Measurements from ENCODE around the gene F11.
"Not testable (repeated sequence)": the region's sequence is repeated elsewhere in the genome, so short reads cannot be mapped to it uniquely, and the experiment has no call there.

F11 gene

DNA sequence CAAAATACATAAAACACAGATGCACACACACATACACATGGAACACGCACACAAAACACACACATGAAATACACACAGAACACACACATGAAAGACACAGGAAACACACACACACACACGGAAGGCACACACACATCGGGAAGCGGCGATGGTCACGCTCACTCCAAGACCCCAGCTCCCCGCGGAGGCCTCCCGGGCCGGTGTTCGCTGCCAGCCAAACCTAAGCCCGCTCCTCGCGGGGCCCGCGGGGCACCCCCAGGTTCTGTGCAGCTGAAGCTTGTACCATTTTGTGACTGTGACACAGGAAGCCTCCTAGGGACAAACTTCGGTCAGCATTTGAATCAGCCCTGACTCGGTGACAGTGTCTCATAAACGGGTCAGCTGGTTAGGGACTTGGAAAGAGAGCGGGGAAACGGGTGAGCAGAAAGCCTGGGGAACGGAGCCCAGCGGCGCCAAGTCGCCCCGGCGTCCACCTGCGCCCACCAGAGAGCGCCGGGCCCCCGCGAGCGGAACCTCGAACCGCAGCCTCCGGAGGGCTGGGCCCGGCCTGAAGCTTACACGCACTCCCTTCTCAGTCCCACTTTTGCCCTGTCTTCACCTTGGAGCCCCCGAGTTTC, 32.1 kb downstream of the F11 start:
- DNase-seq (ENCODE audit: low read depth): no peak

DNA sequence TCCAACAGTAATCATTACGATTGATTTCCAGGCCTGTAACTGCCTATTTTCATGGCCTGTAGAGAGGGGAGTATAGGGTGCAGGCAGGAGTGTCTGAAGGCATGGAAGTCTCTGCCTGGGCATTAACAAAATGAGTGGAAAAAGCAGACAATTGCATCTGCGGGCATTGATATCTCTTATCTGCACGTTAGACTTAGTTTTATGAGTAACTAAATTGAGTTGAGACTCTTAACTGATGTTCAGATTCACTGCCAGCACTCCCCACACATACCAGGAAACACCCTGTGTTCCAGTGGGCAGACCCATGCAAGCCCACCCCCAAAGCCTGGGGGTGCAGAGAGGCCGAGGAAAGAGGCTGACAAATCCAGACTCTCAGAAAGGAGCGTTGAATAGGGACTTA, 33.3 kb downstream of the F11 start:
- DNase-seq (ENCODE audit: low read depth): no peak

DNA sequence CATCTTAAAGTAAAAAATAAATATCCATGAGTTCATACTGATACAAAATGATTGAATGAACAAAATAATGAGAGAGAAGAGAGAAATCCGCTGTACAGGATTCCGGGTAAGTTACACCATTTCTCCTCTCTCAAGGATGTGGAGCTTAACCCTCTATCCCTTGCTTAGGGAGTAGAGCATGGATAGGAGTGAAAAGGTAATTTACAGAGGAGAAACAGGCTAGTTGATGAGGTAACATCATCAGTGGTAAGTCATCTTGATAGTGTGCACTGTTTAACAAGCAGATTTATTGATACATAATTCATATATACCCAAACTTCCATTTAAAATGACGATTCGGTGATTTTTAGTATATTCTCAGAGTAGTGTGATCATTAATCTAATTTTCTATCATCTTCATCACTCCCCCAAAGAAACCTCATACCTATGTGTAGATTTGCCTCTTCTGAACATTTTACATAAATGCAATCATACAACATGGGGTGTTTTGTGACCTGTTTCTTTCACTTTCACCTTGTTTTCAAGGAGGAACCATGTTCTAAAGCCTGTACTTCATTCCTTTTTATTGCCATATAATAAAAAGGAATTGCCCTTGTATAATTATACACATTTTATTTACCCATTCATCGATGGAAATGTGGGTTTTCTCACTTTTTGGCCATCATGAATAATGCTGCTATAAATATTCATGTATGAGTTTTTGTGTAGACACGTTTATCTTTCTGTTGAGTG, 34.8 kb downstream of the F11 start:
- no peak for DNase-seq (ENCODE audit: low read depth)

DNA sequence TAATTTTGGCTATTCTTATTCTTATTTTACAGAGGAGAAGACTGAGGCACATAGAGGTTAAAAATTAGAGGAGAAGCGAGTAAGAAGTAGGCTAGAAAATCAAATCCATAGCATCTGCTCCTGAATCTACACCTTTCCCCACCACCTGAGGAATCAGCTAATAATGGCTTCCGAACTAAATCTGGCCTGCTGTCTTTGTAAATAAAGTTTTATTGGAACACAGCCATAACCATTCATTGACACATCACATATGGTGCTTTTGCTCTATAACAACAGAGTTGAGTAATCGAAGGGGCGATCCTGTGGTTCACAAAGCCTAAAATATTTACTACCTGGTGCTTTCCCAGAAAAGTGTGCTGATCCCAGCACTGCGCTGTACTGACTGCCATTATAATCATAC, 38.2 kb downstream of the F11 start:
- DNase-seq (ENCODE audit: low read depth): no peak

DNA sequence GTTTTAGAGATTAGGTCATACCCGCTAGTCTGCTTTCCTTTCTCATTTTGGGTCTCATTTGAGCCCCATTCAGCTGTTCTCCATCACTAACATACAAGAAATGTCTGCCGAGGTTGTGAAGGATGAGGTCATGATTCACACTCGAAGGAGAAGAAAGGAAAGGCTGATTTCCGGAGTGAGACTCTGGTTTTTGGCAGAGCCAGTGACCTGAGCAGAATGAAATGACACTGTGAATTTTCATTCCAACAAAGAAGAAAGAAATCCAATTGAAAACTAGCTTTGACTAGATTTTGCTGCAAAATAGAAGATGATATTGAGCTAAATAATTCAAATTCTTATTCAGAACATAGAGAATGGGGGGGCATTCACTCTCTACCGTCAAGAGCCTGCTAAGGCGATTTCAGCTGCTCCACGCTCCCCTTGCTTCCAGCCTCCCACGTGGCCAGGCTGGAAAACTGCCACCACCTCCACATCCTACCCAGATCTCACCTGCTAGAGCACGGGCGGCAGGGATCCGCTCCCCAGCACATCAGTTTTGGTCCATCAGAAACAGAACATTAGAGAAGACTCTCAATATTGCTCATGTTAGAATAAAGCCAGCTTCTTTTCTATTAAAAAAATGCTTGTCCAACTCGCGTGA, 39.0 kb downstream of the F11 start:
- DNase-seq (ENCODE audit: low read depth): no peak

DNA sequence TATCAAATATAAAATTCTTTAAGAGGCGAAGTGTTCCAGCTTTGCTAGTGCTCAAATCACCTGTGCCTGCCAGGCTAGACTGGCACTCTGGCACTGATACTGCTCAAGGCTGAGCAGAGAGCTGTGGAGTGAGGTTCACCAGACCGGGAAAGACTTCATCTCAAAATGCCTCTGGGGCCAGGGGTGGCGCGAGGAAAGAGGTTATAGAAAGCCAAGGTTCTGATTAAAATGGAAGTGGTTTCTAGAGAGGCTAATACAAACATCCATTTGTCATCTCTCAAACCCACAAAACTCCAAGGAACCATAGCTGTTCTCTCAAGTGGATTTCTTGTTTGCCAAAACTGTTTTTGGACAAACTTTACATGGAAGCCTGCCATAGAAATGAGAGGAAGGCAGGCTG, 41.5 kb downstream of the F11 start:
- DNase-seq (ENCODE audit: low read depth): no peak

DNA sequence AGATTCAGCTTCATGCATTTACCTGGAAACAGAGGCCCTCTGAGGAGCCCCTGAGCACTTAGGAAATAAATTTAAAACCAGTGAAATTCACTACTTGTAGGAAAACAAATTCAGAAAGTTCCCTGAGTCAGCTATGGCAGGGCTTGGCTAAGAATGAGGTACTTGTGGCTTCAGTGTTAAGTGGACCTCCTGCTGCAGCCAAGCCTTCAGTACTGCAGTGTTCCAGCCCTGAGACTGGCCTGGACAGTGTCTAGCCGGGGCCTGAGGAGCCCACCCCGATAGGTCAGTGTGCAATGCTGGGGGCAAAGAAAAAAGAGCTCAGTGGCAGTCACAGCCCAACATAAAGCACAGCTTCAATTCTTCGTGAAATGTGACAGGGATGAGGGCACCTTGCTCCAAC, 41.9 kb downstream of the F11 start:
- no peak for DNase-seq (ENCODE audit: low read depth)

DNA sequence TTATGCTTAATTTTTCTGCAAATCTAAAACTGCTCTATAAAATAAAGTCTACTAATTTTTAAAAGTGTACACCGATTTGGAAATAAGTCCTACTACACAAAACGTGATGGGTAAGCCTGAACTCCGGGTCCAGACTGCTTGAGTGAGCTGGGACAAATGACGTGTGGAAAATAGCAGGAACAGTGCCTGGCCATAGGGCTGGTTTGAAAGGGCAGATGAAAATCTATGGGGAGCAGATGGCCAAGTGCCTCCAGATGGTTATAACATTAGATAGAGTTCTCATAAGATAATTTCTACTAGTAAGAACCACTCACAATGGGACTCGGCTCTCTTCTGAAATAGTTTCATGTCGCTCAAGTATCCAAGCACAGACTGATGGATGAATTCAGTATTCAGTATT, 52.5 kb downstream of the F11 start:
- no peak for DNase-seq (ENCODE audit: low read depth)

DNA sequence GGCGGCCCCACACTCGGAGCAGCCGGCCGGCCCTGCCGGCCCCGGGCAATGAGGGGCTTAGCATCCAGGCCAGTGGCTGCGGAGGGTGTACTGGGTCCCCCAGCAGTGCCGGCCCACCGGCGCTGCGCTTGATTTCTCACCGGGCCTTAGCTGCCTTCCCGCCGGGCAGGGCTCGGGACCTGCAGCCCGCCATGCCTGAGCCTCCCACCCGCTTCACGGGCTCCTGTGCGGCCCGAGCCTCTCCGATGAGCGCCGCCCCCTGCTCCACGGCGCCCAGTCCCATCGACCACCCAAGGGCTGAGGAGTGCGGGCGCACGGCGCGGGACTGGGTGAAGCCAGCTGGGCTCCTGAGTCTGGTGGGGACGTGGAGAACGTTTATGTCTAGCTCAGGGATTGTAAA, 58.7 kb downstream of the F11 start:
- DNase-seq (ENCODE audit: low read depth): not testable (repeated sequence)

DNA sequence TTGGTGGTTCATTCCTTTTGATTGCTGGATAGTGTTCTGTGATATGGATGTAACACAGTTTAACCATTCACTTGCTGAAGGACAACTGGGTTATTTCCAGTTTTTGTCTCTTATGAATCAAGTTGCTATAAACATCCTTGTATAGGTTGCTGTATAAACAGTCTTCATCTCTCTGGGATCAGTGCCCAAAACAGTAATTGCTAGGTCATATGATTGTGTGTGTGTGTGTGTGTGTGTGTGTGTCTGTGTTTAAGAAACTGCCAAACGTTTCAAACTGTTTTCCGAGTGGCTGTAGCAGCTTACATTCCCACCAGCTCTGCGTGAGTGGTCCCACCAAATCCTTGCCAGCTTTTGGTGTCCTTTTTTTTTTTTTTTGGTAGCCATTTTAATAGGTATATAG, 60.4 kb downstream of the F11 start:
- DNase-seq (ENCODE audit: low read depth): no peak

DNA sequence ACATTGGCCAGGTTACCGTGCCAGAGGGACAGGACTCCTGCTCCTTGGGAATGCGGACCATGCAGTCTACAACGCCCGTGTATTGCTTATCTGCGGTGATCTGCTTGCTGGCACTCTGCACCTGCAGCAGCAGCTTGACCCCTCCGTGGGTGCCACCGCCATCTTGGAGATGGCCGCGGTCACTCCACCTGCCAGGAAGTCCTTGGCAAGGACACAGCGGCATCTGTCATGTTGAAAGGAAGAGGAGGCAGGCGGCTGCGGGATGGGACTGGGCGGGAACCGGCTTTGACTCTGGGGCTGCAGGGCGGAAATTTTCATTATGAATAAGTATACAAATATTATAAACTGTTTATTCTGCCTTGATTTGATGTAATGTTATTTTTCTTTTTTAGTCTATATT, 63.4 kb downstream of the F11 start:
- no peak for DNase-seq (ENCODE audit: low read depth)

DNA sequence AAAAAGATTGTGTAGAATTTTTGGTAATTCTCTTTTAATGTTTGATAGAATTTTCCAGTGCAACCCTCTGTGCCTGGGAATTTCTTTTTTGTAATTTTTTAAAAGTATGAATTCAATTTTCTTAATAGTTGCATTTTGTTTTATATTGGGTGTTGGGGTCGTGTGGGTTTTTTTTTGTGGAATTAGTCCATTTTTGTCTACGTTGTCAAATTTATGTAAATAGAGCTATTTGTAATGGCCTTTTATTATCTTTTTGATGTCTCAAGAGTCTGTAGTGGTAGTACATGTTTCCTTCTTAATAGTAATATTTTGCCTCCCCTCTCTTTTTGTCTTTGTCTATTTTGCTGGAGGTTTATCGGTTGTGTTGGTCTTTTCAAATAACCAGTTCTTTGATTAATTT, 64.4 kb downstream of the F11 start:
- DNase-seq (ENCODE audit: low read depth): no peak

DNA sequence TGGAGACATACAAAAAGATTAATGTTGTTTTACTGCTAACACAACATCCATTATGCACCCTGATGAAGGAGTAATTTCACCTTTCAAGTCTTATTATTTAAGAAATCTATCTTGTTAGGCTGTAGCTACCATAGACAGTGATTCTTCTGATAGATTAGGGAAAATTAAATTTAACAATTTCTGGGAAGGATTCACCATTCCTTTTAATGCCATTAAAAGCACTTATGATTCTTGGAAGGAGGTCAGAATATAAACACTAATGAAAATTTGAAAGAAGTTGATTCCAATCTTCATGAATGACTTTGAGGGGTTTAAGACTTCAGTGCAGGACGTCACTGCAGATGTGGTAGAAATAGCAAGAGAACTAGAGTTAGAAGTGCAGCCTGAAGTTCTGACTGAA, 69.8 kb downstream of the F11 start:
- DNase-seq (ENCODE audit: low read depth): no peak
